HepG2 (cell line): Measurements from ENCODE around the gene TAS2R13. TPM values are rescaled to one million over a fixed set of nuclear protein-coding genes. Genes with fewer than 3 reads are reported as not detected.

Source experiments
- ATAC-seq: fragments of 200-7000 bp; cut with Tn5 transposase; 3 replicates; pipeline ENCODE4 v1.9.1; 2020; ENCODE audit warnings: mild to moderate bottlenecking, moderate library complexity
- BruUV-seq: library from RNA; stranded (reverse); fragments of 400-500 nt; replicated peaks from 2 replicates; lab custom pipeline; 2021; lab: Mats Ljungman, UMichigan
- CTCF ChIA-PET: fragments of 300-600 bp; formaldehyde crosslinking; extraction: SDS; loops from one replicate; lab custom pipeline; 2021; ENCODE audit warnings: low total read pairs, inconsistent platforms, low intra/inter-chr PET ratio; lab: Yijun Ruan, JAX
- POLR2A ChIA-PET: fragments of 350-600 bp; sonication (Branson Sonifier 250); formaldehyde crosslinking; loops from one replicate; lab custom pipeline; 2020; ENCODE audit warnings: antibody characterized with exemption, inconsistent platforms; lab: Yijun Ruan, JAX
- DNase-seq: peaks from one replicate; pipeline ENCODE4 v3.0.0-alpha.2; 2015; ENCODE audit warnings: low spot score
- FAIRE-seq: peaks from 3 replicates; lab custom pipeline; 2011; peaks lifted over from hg19 to GRCh38; lab: Jason Lieb, UNC
- H2AFZ ChIP-seq: one replicate; pipeline ENCODE4 v1.6.1; 2011; ENCODE audit warnings: low read length, inconsistent platforms
- H3K27ac ChIP-seq: fragments of 300-600 bp; 3 replicates; pipeline ENCODE4 v1.8.0; 2011; ENCODE audit warnings: mixed run types, mild to moderate bottlenecking, mixed read lengths, low read length, inconsistent platforms; ENCODE audit not compliant: insufficient read depth; ENCODE audit errors: extremely low read length
- H3K27me3 ChIP-seq, 2 experiments: fragments of 200-600 bp in 1 of 2; 2 replicates in 1 of 2; 3 replicates in 1 of 2; pipeline versions ENCODE4 v1.6.0 to v1.8.0; 2011; ENCODE audit warnings: low read length in 2 of 2, mild to moderate bottlenecking in 2 of 2, moderate library complexity in 2 of 2, inconsistent platforms in 1 of 2; ENCODE audit not compliant: insufficient read depth in 2 of 2, control insufficient read depth in 1 of 2
- H3K36me3 ChIP-seq, 2 experiments: fragments of 200-600 bp in 1 of 2; replicated peaks in 1 of 2; 2 replicates in 1 of 2; 3 replicates in 1 of 2; pipeline versions ENCODE4 v1.5.1 to v1.8.0; 2011; ENCODE audit warnings: low read length in 2 of 2, inconsistent platforms in 1 of 2; ENCODE audit not compliant: insufficient read depth in 2 of 2, control insufficient read depth in 1 of 2
- H3K4me1 ChIP-seq: 2 replicates; pipeline ENCODE4 v1.5.1; 2012; ENCODE audit warnings: low read length, inconsistent platforms; ENCODE audit not compliant: insufficient read depth
- H3K4me2 ChIP-seq: 2 replicates; pipeline ENCODE4 v1.6.0; 2011; ENCODE audit warnings: low read depth, low read length, inconsistent platforms
- H3K4me3 ChIP-seq, 3 experiments: fragments of 200-600 bp in 1 of 3; sonication (generic), shearing (Covaris generic) in 1 of 3; replicated peaks in 1 of 3; 2 replicates each; pipeline ENCODE4 v1.5.1; 2011 to 2016; ENCODE audit warnings: low read length in 3 of 3, inconsistent platforms in 2 of 3, low read depth in 2 of 3, mild to moderate bottlenecking in 2 of 3, control low read depth in 1 of 3, mixed read lengths in 1 of 3; ENCODE audit not compliant: insufficient read depth in 1 of 3
- H3K79me2 ChIP-seq: one replicate; pipeline ENCODE4 v1.6.1; 2011; ENCODE audit warnings: low read length, inconsistent platforms; ENCODE audit not compliant: insufficient read depth
- H3K9ac ChIP-seq: 2 replicates; pipeline ENCODE4 v1.6.0; 2011; ENCODE audit warnings: mild to moderate bottlenecking, low read depth, low read length, inconsistent platforms; ENCODE audit not compliant: insufficient read depth
- H3K9me3 ChIP-seq: 2 replicates; pipeline ENCODE4 v1.5.1; 2012; ENCODE audit warnings: mild to moderate bottlenecking, low read length
- H4K20me1 ChIP-seq: 2 replicates; pipeline ENCODE4 v1.6.0; 2011; ENCODE audit warnings: inconsistent platforms, mild to moderate bottlenecking, low read length, moderate library complexity; ENCODE audit not compliant: insufficient read depth
- FOXA3 ChIP-seq: IDR thresholded peaks from 2 replicates; pipeline ENCODE4 v1.6.1; 2016; ENCODE audit warnings: missing genetic modification reagents, missing compliant biosample characterization
- HNF4A ChIP-seq: sonication (generic); formaldehyde crosslinking; IDR thresholded peaks from 2 replicates; pipeline ENCODE4 v1.4.0; 2020; ENCODE audit warnings: missing genetic modification reagents
- HOMEZ ChIP-seq: IDR thresholded peaks from 2 replicates; pipeline ENCODE4 v1.6.1; 2016; ENCODE audit warnings: low read depth
- SOX13 ChIP-seq, 3 experiments: fragments of 450-650 bp in 1 of 3; sonication (generic) in 1 of 3; formaldehyde crosslinking in 1 of 3; IDR thresholded peaks in 2 of 3; conservative IDR thresholded peaks in 1 of 3; 2 replicates each; pipeline versions ENCODE4 v1.5.0 to v1.6.1; 2016 to 2020; ENCODE audit warnings: antibody characterized with exemption in 1 of 3, mild to moderate bottlenecking in 1 of 3, missing compliant biosample characterization in 1 of 3, missing genetic modification reagents in 1 of 3, moderate library complexity in 1 of 3
- ZFP62 ChIP-seq: sonication (generic); formaldehyde crosslinking; IDR thresholded peaks from 2 replicates; pipeline ENCODE4 v1.4.0; 2020; ENCODE audit warnings: missing genetic modification reagents
- ZMYM4 ChIP-seq: sonication (generic); formaldehyde crosslinking; IDR thresholded peaks from 2 replicates; pipeline ENCODE4 v1.8.1; 2023; ENCODE audit warnings: mild to moderate bottlenecking, missing genetic modification reagents
- ZNF558 ChIP-seq: sonication (generic); formaldehyde crosslinking; IDR thresholded peaks from 2 replicates; pipeline ENCODE4 v1.9.0; 2022; ENCODE audit warnings: mild to moderate bottlenecking, missing genetic modification reagents, borderline replicate concordance
- WGBS: methylation state at CpG from one replicate; pipeline ENCODE4 v1.1.6; 2017; ENCODE audit warnings: low lambda C conversion rate; 5-methylcytosine and 5-hydroxymethylcytosine counted together
- in situ Hi-C: cut with HindIII; loops from 2 replicates; pipeline ENCODE4 v1.10.0; 2017; ENCODE audit warnings: low pct_unique_long_range_greater_than_20kb; ENCODE audit not compliant: extremely low pct_ligation_motif_present
- intact Hi-C: fragments of 100-400 bp; cut with micrococcal nuclease; formaldehyde crosslinking; loops from one replicate; pipeline ENCODE4 v1.10.0; 2022; ENCODE audit not compliant: unreplicated experiment
- polyA plus RNA-seq, 8 experiments: library from polyadenylated mRNA; depleted of rRNA in 3 of 8; stranded (reverse) in 7 of 8; unstranded in 1 of 8; fragments of >200 nt; fragmentation: Illumina TruSeq in 4 of 8; extraction: Trizol in 4 of 8; gene quantifications; 2 replicates each; pipeline versions ENCODE4 v1.2.1 to v1.2.3, GENCODE V29; 2011 to 2016; ENCODE audit warnings: low read depth in 4 of 8, missing spikeins in 1 of 8, mixed read lengths in 1 of 8; ENCODE audit not compliant: insufficient read depth in 1 of 8
- total RNA-seq, 5 experiments: library from RNA; depleted of rRNA; stranded (reverse); fragments of >200 nt; fragmentation: Illumina TruSeq; extraction: Trizol; gene quantifications; 2 replicates each; pipeline ENCODE4 v1.2.3, GENCODE V29; 2016; ENCODE audit warnings: low read depth in 1 of 5
- TF ChIP-seq, protein P1 (sequence below): sonication (generic); formaldehyde crosslinking; IDR thresholded peaks from 2 replicates; pipeline ENCODE4 v1.9.0; 2021; ENCODE audit warnings: mild to moderate bottlenecking, missing genetic modification reagents

The TAS2R13 gene
- total and polyA plus RNA-seq, 2 of the 13 experiments (the other 11 are each of a cell fraction or from before 2014, with no cell fraction given): 0.33 to 1.3 TPM

- TF ChIP-seq FOXA3 (no peak), ZNF558 (no peak), SOX13 (IDR thresholded peaks at IDR 0.05) (no peak), SOX13 (CRISPR knock-in tag; conservative IDR thresholded peaks at IDR 0.05 in 1 of 2, IDR thresholded peaks at IDR 0.05 in 1 of 2) (no peak)
These were observed 27.1 kb upstream of the TAS2R13 start (continued) for GRCh38 chr12:10936506-10936905.

DNA sequence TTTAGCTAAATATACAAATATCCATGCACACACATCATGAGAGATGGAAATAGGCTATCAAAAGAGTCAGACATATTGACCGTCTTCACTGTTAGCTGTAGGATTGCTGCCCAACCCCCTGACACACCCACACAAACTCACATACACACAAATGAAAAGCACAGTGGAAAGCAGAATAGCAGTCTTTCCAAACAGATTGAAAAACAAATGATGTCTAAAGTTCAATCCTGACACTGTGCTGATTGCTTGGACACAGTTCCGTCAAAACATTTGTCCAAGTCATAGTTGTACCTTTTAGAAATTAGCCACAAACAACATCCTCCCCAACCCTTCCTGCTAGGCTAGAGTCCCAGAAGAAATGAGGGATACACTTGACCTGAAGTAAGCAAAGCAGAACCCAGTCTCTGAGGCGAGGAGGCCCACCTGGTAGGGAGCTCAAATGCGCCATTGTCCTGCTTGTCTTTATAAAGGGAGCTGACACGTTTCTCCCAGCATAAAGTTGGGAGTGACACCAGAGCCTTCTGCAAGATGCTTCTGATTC lies 19.5 kb upstream of the TAS2R13 start, which contains the start of gene PRH2:
PRH2 (plus strand) TSS at position 491 of the 541 bp plus-strand sequence; CDS start at position 529, 38 bp downstream.
- FAIRE-seq (no peak), DNase-seq (peak; percentile 15), ATAC-seq (peak; percentile 70)
- Histone ChIP-seq H3K4me3 (no peak within 1 kb of the TSS), H3K27ac (peak within 1 kb of the TSS; percentile 25), H3K36me3 (no peaks in the 10 kb centered on the region), H2AFZ (no peak within 1 kb of the TSS), H3K4me1 (peaks cover 18% of the 10 kb centered on the region), H3K27me3 (no peaks in the 10 kb centered on the region), H3K9ac (no peak within 1 kb of the TSS), H3K4me2 (no peak within 1 kb of the TSS), H3K79me2 (no peaks in the 10 kb centered on the region), H3K9me3 (no peaks in the 10 kb centered on the region), H4K20me1 (no peaks in the 10 kb centered on the region)
- ChIA-PET POLR2A (interaction anchor here (1.1 kb wide), 1 partner anchor 37 kb away, joined by 4 read pairs; no protein-coding TSS in a partner anchor), CTCF (no interaction called here)
- TF ChIP-seq, protein P1, sequence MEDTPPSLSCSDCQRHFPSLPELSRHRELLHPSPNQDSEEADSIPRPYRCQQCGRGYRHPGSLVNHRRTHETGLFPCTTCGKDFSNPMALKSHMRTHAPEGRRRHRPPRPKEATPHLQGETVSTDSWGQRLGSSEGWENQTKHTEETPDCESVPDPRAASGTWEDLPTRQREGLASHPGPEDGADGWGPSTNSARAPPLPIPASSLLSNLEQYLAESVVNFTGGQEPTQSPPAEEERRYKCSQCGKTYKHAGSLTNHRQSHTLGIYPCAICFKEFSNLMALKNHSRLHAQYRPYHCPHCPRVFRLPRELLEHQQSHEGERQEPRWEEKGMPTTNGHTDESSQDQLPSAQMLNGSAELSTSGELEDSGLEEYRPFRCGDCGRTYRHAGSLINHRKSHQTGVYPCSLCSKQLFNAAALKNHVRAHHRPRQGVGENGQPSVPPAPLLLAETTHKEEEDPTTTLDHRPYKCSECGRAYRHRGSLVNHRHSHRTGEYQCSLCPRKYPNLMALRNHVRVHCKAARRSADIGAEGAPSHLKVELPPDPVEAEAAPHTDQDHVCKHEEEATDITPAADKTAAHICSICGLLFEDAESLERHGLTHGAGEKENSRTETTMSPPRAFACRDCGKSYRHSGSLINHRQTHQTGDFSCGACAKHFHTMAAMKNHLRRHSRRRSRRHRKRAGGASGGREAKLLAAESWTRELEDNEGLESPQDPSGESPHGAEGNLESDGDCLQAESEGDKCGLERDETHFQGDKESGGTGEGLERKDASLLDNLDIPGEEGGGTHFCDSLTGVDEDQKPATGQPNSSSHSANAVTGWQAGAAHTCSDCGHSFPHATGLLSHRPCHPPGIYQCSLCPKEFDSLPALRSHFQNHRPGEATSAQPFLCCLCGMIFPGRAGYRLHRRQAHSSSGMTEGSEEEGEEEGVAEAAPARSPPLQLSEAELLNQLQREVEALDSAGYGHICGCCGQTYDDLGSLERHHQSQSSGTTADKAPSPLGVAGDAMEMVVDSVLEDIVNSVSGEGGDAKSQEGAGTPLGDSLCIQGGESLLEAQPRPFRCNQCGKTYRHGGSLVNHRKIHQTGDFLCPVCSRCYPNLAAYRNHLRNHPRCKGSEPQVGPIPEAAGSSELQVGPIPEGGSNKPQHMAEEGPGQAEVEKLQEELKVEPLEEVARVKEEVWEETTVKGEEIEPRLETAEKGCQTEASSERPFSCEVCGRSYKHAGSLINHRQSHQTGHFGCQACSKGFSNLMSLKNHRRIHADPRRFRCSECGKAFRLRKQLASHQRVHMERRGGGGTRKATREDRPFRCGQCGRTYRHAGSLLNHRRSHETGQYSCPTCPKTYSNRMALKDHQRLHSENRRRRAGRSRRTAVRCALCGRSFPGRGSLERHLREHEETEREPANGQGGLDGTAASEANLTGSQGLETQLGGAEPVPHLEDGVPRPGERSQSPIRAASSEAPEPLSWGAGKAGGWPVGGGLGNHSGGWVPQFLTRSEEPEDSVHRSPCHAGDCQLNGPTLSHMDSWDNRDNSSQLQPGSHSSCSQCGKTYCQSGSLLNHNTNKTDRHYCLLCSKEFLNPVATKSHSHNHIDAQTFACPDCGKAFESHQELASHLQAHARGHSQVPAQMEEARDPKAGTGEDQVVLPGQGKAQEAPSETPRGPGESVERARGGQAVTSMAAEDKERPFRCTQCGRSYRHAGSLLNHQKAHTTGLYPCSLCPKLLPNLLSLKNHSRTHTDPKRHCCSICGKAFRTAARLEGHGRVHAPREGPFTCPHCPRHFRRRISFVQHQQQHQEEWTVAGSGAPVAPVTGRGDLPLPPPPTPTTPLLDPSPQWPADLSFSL (CRISPR knock-in tag): 0 out of 2 replicates have a peak, but pooled peaks have one; percentile 21
- TF ChIP-seq ZFP62 (CRISPR knock-in tag) (no peak), HOMEZ (CRISPR knock-in tag) (peak; percentile 50; the same call in 1 of the 2 replicates), HNF4A (CRISPR knock-in tag) (0 out of 2 replicates have a peak, but pooled peaks have one; percentile 12), ZMYM4 (CRISPR knock-in tag) (0 out of 2 replicates have a peak, but pooled peaks have one; percentile 25)
- intact Hi-C loops (no loop called here), in situ Hi-C loops (no loop called here)
- 87% methylated on average over 5 of the region's 5 CpGs for WGBS
- BruUV-seq: no TSS peak
